Measurements from ENCODE around the gene FARSA.
"Not testable (repeated sequence)": the region's sequence is repeated elsewhere in the genome, so short reads cannot be mapped to it uniquely, and the experiment has no call there.

The FARSA gene

DNA sequence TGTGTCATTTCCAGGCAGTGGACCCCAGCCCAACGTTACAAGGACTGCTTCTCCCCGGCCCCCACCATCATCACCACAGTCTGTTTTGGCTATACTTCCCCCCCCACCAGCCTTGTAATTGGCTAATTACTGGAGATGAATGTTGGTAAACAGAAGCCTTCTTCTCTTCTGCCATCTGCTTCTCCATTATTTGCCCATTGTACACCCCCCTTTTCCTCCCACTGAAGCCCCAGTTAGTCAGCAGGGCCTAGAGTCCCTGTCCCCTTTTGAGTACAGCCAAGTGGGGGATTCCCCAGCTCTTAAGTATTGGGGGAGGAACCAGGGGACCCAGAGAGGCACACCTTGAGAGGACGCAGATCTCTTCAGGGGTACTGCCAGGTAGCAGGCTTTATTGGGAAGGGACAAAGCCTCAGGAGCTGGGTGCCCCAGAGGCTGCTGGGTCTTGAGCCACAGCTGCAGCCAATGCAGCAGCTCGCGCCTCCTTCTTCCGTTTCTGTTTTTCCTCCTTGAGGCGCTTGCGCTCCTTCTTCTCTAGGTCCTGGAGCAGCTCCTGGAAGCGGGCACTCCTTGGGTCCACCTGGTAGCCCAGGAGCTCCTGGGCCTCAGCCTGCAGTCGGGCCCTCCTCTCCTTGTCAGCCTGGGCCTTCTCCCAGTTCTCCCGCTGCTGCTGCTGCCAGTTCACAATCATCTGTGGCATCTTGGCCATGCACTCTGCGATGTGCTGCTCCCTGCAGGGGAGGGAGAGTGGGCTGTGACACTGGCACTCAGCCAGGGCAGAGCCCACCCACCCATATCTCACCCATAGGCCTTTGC, 20.5 kb upstream of the FARSA start:
- DNase-seq: no peak

DNA sequence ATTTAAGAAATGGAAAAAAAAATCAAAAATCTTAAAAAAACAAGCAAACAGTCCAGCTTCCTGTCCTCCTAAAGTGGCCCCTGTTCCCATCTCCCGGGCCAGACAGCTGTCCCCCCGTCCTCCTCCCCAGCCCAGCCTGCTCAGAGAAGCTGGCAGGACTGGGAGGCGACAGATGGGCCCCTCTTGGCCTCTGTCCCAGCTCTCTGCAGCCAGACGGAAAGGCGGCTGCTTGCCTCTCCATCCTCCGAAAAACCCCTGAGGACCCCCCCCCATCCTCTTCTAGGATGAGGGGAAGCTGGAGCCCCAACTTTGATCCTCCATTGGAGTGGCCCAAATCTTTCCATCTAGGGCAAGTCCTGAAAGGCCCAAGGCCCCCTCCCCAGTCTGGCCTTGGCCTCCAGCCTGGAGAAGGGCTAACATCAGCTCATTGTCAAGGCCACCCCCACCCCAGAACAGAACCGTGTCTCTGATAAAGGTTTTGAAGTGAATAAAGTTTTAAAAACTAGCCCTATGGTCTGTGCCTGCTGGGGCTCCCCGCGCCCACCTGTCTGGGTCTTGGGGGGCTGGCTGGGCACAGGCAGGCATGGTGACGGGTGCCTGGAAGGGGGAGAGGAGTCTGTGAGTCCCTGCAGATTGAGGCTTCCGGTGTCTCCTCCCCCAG, 19.8 kb upstream of the FARSA start:
- no peak for DNase-seq

DNA sequence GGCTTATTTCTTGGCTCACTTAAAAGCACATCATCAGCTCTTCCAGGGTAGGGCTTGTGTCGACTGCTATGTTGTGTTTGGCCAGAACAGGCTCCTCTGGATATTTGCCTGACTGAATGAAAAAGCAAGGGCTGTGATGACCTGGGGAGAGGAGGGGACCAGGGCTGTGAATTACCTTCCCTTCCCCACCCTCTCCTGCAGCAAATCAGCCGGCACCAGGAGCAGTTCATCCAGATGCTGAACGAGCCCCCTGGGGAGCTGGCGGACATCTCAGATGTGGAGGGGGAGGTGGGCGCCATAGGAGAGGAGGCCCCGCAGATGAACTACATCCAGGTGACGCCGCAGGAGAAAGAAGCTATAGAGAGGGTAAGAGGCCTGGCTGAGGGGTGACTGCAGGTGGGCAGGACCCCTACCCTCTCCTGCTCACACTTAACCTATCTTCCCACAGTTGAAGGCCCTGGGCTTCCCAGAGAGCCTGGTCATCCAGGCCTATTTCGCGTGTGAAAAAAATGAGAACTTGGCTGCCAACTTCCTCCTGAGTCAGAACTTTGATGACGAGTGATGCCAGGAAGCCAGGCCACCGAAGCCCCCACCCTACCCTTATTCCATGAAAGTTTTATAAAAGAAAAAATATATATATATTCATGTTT, 19.1 kb upstream of the FARSA start:
- DNase-seq: no peak

DNA sequence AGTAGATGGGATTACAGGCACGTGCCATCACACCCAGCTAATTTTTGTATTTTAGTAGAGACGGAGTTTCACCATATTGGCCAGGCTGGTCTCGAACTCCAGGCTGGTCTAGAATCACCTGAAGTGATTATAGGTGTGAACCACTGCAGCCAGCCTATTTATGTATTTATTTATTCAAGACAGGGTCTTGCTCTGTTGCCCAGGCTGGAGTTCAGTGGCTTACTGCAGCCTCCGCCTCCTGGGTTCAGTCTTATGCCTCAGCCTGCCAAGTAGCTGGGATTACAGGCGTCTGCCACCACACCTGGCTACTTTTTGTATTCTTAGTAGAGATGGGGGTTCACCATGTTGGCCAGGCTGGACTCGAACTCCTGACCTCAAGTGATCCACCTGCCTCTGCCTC, 18.5 kb upstream of the FARSA start:
- DNase-seq: not testable (repeated sequence)

DNA sequence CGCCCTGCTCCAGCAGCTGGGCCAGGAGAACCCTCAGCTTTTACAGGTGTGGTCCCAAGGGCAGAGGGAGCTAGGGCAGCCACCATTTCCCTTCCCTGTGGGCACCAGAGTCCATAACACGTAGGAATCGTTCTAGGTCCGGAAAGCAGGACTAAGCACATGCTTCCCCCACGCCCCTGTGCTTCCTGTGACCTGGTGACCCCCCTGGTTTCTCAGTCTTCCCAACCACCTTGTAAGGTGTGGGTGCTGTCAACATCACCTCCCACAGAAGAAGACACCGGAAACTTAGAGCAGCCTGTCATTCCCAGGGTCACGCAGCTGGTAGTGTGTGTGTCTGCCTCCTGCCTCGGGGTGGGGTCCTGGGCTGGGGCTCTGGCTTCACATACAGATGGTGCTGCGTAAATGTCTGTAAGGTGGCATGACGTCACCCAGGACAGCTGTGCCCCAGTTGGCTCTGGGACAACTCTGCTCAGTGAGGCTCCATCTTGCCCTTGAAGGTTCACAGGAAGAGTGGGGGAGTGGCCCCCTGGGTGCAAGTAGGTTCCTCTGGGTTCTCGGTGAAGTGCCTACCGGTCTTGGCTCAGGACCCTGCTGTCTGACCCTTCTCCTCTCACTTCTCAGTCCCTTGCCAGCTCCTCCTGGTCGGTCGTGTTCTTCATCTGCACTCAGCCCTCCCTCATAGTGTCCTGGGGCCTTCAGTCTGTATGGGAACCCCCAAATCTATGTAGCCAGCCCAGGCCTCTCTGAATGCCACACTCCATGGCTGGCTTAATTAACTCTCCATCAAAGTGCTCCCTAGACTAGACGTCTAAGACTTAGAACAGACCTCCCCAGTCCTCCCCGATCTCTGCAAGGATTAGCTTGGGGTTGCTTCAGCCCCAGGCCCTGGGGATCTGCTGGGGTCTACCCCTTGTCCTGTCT, 16.1 kb upstream of the FARSA start:
- no peak for DNase-seq

DNA sequence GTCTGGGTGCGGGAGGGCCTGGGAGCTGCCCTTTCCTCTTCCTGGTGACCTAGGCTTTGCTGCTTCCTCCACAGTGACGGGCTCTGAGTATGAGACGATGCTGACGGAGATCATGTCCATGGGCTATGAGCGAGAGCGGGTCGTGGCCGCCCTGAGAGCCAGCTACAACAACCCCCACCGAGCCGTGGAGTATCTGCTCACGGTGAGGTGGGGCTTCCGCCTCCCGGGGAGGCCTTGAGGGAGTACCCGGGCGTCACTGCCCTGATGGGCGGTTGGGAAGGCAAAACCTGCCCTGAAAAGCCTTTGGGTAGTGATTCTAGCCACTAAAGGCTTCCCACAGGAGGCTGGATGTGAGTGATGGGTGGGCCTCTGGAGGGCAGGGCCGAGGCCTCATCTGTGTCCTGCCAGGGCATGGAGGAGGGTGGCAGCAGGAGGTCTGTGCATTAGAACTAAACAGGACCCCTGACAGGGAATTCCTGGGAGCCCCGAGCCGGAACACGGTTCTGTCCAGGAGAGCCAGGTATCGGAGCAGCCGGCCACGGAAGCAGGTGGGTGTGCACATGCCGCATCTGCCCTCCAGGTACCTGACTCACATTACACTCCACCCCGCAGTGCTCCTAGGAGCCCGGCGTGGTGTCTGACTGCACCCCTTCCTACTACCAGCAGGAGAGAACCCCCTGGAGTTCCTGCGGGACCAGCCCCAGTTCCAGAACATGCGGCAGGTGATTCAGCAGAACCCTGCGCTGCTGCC, 15.3 kb upstream of the FARSA start:
- DNase-seq: no peak

DNA sequence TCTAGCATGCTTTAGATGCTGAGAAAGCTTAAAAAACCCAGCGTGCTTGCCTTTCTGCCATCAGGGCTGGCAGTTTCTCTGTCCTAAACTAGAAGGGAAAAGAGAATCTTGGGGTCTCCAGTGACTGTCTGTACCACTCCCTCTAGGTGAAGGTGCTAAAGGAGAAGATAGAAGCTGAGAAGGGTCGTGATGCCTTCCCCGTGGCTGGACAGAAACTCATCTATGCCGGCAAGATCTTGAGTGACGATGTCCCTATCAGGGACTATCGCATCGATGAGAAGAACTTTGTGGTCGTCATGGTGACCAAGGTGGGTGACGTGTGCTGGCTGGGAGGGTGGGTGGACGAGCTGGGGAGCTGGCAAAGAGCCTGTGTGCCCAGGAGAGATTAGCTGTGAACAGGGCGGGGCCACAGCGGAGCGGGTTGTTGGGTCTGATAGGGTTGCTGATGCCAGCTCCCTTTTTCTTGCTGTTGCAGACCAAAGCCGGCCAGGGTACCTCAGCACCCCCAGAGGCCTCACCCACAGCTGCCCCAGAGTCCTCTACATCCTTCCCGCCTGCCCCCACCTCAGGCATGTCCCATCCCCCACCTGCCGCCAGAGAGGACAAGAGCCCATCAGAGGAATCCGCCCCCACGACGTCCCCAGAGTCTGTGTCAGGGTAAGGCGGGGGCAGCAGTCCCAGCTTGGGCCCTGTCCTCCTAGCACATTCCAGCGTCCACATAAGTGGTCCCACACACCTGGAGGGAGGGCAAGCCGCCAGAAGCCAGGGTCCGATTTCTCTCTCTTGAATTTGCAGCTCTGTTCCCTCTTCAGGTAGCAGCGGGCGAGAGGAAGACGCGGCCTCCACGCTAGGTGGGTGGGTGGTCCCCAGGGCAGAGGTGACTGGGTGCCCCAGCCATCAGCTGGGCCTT, 14.4 kb upstream of the FARSA start:
- DNase-seq: no peak

DNA sequence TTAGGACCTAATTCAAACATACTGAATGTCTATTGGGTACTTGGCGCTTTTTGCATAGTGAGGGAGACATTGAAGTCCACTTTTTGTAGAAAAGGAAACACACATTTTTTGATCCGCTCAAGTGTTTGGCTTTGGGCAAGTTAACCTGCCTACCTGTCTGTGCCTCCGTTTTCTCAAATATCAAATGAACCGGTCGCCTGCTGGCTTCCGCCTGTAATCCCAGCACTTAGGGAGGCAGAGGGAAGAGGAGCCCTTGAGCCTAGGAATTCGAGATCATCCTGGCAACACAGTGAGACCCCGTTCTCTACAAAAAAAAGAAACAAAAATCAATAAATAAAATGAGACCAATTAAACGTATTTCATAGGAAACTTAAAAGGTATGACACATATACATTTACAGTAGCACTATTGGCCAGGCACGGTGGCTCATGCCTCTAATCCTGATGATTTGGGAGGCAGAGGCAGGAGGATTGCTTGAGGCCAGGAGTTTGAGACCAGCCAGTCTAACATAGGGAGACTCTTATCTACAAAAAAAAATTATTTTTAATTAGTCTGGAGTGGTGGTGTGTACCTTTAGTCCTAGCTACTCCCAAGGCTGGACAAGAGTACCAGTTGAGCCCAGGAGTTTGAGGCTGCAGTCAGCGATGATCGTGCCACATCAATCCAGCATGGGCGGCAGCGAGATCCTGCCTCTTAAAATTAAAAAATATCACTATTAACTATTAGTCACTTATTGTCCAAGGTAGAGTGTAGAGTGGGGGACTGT, 13.4 kb upstream of the FARSA start:
- DNase-seq: no peak

DNA sequence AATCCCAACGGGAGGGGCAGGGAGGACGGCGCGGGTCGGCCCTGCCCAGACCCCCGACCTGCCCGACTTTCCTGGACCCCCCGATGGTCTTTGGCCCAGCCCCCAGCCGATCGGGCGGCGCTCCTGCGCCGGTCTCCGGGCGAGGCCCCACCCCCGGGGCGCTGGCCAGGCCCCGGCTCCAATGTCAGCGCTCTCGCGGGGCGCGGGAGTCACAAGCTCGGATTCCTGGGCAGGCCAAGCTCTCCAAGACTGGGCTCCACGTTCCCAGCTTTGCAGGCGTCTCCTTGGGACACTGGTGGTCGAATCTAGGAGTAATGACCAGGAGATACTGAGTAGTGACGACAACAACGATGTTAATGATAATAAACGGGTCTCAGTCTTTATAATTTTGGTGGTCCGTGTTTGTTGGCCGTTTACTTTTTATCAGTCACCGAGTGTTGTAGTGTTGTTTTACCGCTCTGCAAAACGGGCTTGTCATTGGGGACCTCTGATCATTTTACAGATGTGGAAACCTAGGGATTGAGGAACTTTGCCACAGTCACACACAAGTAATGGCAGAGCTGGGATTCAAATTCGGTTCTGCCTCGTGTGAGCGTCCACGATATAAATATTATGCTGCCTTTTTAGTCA, 12.7 kb upstream of the FARSA start:
- DNase-seq: peak; percentile 61

DNA sequence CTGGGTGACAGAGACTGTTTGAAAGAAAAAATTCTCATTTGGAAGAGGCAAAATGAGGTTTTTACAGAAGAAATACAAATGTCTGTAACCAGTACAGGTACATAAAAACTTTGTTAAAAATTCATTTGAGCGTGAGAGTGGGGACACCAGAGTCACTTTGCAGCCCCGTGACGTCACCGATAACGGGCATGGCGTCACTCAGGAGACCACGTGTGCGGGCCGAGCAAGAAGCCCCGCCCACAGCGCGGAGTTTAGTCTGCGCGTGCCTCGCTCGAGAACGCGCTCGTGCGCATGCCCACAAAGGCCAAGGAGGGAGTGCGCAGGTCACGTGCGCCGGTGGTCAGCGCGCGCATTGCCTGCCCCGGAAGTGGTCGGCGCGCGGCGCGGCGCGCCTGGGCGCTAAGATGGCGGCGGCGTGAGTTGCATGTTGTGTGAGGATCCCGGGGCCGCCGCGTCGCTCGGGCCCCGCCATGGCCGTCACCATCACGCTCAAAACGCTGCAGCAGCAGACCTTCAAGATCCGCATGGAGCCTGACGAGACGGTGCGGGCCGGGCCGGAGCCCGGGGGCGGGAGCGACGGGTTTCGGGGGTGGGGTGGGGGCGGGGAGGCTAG, 12.1 kb upstream of the FARSA start, which contains the start of gene RAD23A:
TSS of gene RAD23A (plus strand) at position 384 of the 613 bp plus-strand sequence. CDS start at position 471, 87 bp downstream.
- peak; percentile 99 for DNase-seq

DNA sequence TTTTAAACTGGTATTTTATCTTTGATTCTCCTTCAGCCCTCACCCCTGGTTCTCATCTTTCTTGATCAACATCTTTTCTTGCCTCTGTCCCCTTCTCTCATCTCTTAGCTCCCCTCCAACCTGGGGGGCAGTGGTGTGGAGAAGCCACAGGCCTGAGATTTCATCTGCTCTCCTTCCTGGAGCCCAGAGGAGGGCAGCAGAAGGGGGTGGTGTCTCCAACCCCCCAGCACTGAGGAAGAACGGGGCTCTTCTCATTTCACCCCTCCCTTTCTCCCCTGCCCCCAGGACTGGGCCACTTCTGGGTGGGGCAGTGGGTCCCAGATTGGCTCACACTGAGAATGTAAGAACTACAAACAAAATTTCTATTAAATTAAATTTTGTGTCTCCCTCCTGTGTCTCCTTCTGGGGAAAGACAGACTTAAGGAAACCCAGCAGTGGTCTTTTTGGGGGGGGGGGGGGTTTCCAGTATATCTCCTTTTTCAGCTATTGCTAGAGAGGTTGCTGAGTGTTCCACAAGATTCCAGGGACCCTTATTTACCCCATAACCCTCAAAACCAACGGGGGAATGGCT, 10.7 kb upstream of the FARSA start:
- no peak for DNase-seq

DNA sequence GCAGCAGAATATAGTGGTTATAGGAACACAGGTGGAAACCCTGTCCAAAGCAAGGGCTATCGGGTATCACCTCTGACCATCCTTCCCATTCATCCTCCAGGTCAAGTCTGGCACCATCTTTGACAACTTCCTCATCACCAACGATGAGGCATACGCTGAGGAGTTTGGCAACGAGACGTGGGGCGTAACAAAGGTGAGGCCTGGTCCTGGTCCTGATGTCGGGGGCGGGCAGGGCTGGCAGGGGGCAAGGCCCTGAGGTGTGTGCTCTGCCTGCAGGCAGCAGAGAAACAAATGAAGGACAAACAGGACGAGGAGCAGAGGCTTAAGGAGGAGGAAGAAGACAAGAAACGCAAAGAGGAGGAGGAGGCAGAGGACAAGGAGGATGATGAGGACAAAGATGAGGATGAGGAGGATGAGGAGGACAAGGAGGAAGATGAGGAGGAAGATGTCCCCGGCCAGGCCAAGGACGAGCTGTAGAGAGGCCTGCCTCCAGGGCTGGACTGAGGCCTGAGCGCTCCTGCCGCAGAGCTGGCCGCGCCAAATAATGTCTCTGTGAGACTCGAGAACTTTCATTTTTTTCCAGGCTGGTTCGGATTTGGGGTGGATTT, 10.0 kb upstream of the FARSA start:
- DNase-seq: no peak

DNA sequence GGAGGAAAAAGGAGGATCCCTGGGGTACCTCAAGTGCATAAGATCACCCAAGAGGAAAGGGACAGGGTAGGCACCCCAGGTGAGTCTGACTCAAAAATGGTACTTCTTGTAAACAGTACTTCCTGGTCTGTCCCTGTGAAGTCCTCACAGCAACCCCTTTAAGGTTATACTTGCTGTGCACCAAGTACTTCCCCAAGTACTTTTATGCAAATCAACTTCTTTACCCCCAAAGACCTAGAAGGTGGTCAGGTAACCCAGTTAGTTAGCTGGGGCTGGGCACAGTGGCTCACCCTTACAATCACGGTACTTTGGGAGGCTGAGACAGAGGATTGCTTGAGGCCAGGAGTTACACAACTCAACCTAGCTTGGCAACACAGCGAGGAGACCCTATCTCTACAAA, 7.4 kb upstream of the FARSA start:
- DNase-seq: no peak

DNA sequence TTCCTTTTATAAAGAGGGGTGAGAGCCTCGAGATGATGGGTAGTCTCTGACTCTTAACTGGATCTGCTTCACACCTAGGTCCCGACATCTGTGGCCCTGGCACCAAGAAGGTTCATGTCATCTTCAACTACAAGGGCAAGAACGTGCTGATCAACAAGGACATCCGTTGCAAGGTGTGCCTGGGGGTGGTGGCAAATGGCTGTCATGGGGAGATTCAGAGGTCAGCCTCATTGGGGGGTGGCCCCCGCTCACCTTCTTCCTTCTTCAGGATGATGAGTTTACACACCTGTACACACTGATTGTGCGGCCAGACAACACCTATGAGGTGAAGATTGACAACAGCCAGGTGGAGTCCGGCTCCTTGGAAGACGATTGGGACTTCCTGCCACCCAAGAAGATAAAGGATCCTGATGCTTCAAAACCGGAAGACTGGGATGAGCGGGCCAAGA, 6.5 kb upstream of the FARSA start:
- no peak for DNase-seq

DNA sequence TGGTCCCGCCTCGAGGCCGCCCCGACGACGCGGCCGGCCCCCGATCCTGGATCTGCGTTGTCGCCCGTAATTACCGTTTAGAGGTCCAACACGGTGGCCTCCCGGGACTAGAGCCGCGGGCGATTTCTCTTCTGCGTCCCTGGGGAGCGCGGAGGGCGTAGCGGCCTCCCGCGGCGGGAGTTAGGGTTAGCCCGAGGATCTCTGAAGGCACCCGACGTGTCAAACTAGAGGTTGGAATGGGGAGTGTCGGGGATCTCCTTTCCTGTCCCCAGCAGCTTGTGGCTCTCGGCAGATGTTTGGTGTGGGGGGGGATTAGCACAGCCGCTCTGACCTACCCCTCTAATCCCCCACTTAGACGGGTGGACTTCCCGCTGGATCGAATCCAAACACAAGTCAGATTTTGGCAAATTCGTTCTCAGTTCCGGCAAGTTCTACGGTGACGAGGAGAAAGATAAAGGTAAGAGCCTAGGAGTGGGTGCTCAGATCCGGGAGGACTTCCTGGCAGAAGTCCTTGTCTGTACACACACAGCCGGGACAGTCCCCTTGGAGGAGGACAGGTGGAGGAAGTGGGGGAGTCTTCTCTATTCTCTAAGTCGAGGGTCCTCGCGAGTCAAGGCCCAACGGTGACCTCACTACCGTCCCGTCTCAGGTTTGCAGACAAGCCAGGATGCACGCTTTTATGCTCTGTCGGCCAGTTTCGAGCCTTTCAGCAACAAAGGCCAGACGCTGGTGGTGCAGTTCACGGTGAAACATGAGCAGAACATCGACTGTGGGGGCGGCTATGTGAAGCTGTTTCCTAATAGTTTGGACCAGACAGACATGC, 5.5 kb upstream of the FARSA start:
- DNase-seq: peak; percentile 50

DNA sequence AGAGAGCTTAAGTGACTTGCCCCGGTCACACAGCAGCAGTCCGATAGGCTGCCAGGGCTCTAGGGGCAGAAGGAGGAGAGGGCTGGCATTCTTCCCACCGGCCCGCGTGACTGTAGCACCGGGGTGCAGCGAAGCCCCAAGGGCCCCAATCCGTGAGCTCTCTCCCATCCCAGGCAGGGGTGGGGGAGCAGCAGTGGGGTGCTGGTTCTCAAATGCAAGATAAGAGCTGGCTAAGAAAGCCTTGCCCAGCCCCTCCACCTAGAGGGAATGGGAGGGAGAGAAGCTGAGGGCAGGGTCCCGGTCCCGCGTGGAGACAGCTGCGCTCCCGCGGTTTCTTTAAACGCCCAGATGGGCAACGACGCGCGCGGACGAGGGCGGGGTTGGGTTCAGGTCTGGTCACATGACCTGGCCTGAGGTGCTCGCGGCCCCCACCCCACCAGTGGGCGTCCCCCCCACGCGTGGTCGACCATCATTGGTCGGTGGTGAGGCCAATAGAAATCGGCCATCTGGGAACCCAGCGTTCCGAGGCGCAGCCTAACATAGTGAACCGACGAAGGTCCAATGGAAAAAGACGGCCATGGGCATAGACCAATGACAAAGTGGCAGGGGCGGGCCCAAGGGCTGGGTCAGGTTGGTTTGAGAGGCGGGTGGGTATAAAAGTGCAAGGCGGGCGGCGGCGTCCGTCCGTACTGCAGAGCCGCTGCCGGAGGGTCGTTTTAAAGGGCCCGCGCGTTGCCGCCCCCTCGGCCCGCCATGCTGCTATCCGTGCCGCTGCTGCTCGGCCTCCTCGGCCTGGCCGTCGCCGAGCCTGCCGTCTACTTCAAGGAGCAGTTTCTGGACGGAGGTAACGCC, 4.6 kb upstream of the FARSA start, which contains the start of gene CALR:
TSS of gene CALR (plus strand) at position 683 of the 852 bp plus-strand sequence. CDS start at position 754, 71 bp downstream.
- DNase-seq: peak; percentile 100

Measured in stimulated activated CD4-positive, alpha-beta T cell treated with anti-CD3 and anti-CD28 coated beads, Interleukin-1b, Interleukin-23, amount 100 ng/mL, for 48 hours (primary cell).